Activated T-cell treated with anti-CD3 and anti-CD28 coated beads, Interleukin-2, amount 50 U/mL, for 4 hours (primary cell): ENCODE data around the gene KRT73. TPM values are rescaled to one million over a fixed set of nuclear protein-coding genes. Genes with fewer than 3 reads are reported as not detected.
A peak's percentile ranks its signal among the peaks of the same experiment; 100 is the strongest.

ENCODE experiments used
- ATAC-seq, 2 donors: fragments of 200-7000 bp; cut with Tn5 transposase; one replicate each; pipeline ENCODE4 v1.10.0; 2021
- DNase-seq: peaks from one replicate; pipeline ENCODE4 v3.0.0-alpha.2; 2020
- H3K27me3 Mint-ChIP-seq: one replicate; pipeline ENCODE4 v1.8.0; 2021; ENCODE audit warnings: low read depth, mixed read lengths
- H3K36me3 Mint-ChIP-seq: one replicate; pipeline ENCODE4 v1.8.0; 2022; ENCODE audit warnings: mixed read lengths; ENCODE audit not compliant: insufficient read depth
- H3K4me1 Mint-ChIP-seq: one replicate; pipeline ENCODE4 v1.8.0; 2021; ENCODE audit warnings: low read depth, mixed read lengths
- H3K4me3 Mint-ChIP-seq: one replicate; pipeline ENCODE4 v1.8.0; 2021; ENCODE audit warnings: mild to moderate bottlenecking, moderate library complexity, mixed read lengths
- H3K9me3 Mint-ChIP-seq: one replicate; pipeline ENCODE4 v1.8.0; 2021; ENCODE audit warnings: mixed read lengths
- total RNA-seq, 3 donors: library from RNA; stranded (reverse); gene quantifications; one replicate each; pipeline ENCODE4 v1.2.1, GENCODE V29; 2021

KRT73 gene
- total RNA-seq, 3 donors from 2014 or later, result 0.16 to 0.23 (median 0.22) TPM

DNA sequence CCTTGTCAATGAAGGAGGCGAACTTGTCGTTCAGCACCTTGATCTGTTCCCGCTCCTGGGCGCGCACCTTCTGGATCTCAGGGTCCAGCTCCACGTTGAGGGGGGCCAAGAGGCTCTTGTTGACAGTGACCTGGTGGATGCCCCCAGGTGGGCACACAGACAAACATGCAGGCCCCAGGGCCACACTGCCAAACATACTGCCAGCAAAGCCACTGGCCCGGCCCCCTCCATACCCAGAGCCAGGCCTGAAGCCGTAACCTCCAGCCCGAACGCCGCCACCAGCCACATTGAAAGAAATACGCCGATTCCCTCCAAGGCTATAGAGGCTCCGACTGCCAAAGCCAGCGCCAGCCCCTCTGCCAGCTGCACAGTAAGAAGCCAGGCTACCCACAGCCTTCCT is 45.1 kb downstream of the KRT73 start:
- no peak for DNase-seq
- ATAC-seq, result no peak
- Mint-ChIP-seq H3K9me3 (no peaks in the 10 kb centered on the region), H3K4me1 (no peaks in the 10 kb centered on the region), H3K27me3 (peaks cover 2% of the 10 kb centered on the region), H3K4me3 (no peak overlapping the region), H3K36me3 (no peaks in the 10 kb centered on the region)

DNA sequence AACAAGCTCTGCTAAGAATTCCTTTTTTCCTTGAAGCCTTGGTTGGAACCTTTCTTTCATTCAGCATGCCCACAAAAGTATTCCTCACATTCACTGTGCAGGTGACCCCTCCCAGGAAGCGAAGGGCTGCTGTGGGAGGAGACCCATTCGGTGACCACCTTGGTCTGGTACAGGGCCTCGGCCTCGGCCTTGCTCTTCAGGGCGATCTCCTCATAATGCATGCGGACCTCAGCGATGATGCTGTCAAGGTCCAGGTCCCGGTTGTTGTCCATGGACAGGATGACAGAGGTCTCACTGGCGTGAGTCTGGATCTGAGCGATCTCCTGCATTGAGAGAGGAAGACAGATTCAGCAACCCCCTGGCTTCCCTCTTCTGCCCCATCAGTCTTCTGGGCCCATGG is 47.8 kb downstream of the KRT73 start:
- peaks cover 5% of the 10 kb centered on the region for H3K4me1 Mint-ChIP-seq
- no peaks in the 10 kb centered on the region for H3K36me3 Mint-ChIP-seq
- H3K27me3 Mint-ChIP-seq, result peaks cover 4% of the 10 kb centered on the region
- no peak overlapping the region for H3K4me3 Mint-ChIP-seq
- no peak for ATAC-seq
- H3K9me3 Mint-ChIP-seq, result no peaks in the 10 kb centered on the region
- DNase-seq, result no peak

DNA sequence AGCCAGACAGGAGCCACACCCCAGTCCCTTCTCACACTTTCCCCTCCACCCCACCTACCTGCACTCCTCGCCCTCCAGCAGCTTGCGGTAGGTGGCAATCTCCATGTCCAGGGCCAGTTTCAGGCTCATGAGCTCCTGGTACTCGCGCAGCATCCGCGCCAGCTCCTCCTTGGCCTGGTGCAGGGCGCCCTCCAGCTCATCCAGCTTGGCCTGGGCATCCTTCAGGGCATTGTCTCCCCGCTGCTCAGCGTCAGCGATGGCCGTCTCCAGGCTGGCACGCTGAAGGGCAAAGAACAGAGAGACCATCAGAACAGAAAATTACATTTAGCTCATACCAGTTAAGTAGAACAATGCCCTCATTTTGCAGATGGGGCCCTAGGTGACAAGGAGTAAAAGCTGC is 50.2 kb downstream of the KRT73 start:
- ATAC-seq (no peak), DNase-seq (no peak)
- Mint-ChIP-seq H3K27me3 (peaks cover 10% of the 10 kb centered on the region), H3K4me1 (peaks cover 5% of the 10 kb centered on the region), H3K9me3 (no peaks in the 10 kb centered on the region), H3K36me3 (no peaks in the 10 kb centered on the region), H3K4me3 (no peak overlapping the region)

DNA sequence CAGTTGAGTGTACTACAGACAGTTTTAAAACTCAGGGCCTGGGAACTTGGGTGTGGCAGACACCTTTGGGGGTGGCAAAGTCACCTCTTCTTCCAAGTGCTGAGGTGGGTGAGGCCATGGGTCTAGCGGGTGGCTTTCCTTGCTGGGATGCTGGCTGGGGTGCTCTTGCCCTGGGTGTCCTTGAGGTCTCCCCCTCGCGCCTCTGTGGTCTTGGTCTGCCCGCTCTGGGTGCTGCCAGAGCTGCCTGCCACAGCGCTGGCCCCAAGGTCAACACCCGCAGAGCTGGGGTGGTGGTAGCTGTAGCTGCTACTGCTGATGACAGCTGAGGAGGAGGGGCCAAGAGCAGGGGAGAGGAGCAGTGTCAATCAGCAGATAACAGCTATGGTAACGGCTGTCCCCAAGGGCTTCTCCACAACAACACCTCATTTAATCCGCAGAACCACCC is 51.5 kb downstream of the KRT73 start:
- Mint-ChIP-seq H3K9me3 (no peaks in the 10 kb centered on the region), H3K27me3 (peaks cover 10% of the 10 kb centered on the region), H3K36me3 (no peaks in the 10 kb centered on the region), H3K4me3 (no peak overlapping the region), H3K4me1 (peaks cover 5% of the 10 kb centered on the region)
- ATAC-seq (peak in 1 of 2 donors; percentile 21), DNase-seq (no peak)

DNA sequence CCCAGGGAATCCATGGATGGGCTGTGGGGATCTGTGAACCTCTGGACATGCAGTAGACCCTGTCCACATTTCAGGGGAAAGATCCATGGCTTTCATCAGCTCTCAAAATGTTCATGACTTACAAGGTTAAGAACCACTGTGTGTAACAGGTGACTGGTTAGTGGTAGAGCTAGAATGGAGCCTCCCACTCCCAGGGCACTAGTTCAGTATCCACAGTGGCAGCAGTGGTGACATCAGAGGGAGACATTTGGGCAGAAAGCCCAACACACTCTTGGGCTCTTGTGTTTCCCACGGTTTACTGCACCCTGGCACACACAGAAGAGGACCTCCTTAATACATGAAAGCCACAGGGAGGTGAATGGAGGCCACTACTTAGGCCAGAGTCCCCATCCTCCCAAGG is 53.8 kb downstream of the KRT73 start:
- Mint-ChIP-seq H3K27me3 (peaks cover 12% of the 10 kb centered on the region), H3K9me3 (no peaks in the 10 kb centered on the region), H3K4me3 (no peak overlapping the region), H3K4me1 (peaks cover 6% of the 10 kb centered on the region), H3K36me3 (no peaks in the 10 kb centered on the region)
- DNase-seq (no peak), ATAC-seq (no peak)

DNA sequence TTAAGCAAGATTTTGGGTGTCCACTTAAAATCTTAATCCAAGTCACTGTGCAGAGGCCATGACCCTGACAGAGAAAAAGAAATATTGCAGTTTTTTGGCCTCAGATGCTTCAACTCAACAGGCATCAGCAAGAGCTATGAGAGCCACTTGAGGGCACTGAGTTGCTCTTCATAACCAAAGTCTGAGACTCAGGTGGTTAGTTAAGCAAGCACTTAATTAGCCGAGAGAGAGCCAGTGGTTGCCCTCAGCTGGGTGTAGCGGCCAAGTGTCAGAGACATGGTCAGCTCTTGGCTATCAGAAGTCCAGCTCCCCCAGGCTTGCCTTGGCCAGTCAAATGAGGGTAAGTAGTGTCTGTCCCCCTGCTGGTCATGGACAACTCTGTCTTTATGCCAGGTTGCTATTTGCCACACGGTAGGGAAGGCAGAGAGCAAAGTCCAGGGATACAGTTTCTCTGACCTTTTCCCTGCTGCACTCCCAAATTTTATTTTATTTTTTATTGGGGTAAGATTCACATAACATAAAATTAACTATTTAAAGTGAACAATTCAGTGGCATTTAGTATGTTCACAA is 56.4 kb downstream of the KRT73 start:
- ATAC-seq (no peak), DNase-seq (no peak)
- H3K4me1 Mint-ChIP-seq, result peaks cover 18% of the 10 kb centered on the region
- H3K36me3 Mint-ChIP-seq, result no peaks in the 10 kb centered on the region
- H3K4me3 Mint-ChIP-seq, result no peak overlapping the region
- no peaks in the 10 kb centered on the region for H3K9me3 Mint-ChIP-seq
- H3K27me3 Mint-ChIP-seq, result peaks cover 18% of the 10 kb centered on the region

DNA sequence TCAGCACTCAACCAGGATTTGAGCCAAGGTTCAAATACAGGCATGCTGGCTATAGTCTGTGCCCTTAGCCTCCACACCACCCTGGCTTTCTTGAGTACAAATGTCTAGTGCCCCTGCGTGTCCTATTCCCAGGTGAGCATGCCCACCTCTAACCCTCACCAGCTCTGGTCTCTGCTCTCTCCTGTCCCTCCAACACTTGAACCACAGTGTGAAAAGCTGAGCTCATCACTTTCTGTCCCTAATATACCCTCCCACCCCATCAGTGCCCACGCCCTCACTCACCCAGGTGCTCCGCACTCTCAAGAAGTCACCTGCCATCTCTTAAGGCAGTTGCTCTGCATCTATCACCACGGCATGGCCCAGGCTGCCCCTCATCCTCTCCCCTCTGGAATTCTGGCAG is 58.4 kb downstream of the KRT73 start:
- Mint-ChIP-seq H3K27me3 (peaks cover 14% of the 10 kb centered on the region), H3K36me3 (no peaks in the 10 kb centered on the region), H3K4me1 (peaks cover 28% of the 10 kb centered on the region), H3K4me3 (no peak overlapping the region), H3K9me3 (no peaks in the 10 kb centered on the region)
- DNase-seq (no peak), ATAC-seq (no peak)

DNA sequence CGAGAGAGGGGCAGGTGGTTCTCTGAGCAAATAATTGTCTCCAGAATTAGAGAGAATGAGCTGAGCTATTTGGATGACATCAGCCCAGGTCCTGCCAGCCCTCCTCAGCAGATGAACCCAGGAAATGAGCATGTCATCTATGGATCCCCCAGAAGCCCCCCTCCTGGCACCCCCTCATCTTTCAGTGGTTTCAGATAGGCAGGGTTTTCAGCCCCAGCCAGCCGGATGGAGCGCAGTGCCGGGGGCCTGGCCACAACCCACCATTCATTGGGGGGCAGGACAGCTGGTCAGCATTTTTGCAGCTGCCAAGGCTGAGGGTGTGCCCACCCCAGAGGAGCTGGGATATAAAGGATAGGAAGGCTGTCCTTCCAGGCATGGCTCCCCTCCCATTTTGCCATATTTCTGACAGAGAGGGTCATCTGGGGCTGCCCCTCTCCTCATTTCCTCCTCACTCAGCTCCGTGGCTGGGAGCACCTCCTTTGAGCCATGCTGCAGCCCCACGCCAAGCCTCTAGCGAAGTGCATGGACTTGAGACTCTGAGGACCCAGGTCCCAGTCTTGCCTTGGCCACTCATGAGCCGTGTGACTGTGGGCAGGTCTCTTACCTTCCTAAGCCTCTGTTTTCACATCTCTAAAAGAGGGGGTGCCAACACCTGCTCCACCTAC is 59.4 kb downstream of the KRT73 start:
- peaks cover 29% of the 10 kb centered on the region for H3K4me1 Mint-ChIP-seq
- no peaks in the 10 kb centered on the region for H3K36me3 Mint-ChIP-seq
- DNase-seq (no peak), ATAC-seq (no peak)
- H3K27me3 Mint-ChIP-seq, result peaks cover 14% of the 10 kb centered on the region
- no peak overlapping the region for H3K4me3 Mint-ChIP-seq
- no peaks in the 10 kb centered on the region for H3K9me3 Mint-ChIP-seq

Other genes with a start within 250 kb of the KRT73 start
- gene KRT84, start 232.9 kb downstream of the KRT73 start, total RNA-seq, result not detected
- not detected for gene KRT82, start 212.2 kb downstream of the KRT73 start, total RNA-seq
- gene KRT75, start 184.2 kb downstream of the KRT73 start, total RNA-seq, result not detected
- not detected for gene KRT6B, start 166.4 kb downstream of the KRT73 start, total RNA-seq
- gene KRT6C, start 144.8 kb downstream of the KRT73 start, total RNA-seq, result not detected
- not detected for gene KRT6A, start 125.3 kb downstream of the KRT73 start, total RNA-seq
- not detected for gene KRT5, start 98.2 kb downstream of the KRT73 start, total RNA-seq
- gene KRT71, start 65.4 kb downstream of the KRT73 start, total RNA-seq, result not detected
- gene KRT74, start 44.7 kb downstream of the KRT73 start, total RNA-seq, result not detected
- gene KRT72, start 17.1 kb downstream of the KRT73 start, total RNA-seq, result under 1 TPM; 0.11 to 0.38 (median 0.20) TPM
- gene KRT2, start 33.7 kb upstream of the KRT73 start, total RNA-seq, result not detected
- gene KRT1, start 61.8 kb upstream of the KRT73 start, total RNA-seq, result under 1 TPM in 1 of 3 donors, not detected in 2; 0.37 TPM
- not detected for gene KRT77, start 85.0 kb upstream of the KRT73 start, total RNA-seq
- not detected for gene KRT76, start 158.8 kb upstream of the KRT73 start, total RNA-seq
- gene KRT3, start 177.6 kb upstream of the KRT73 start, total RNA-seq, result not detected
- not detected for gene KRT4, start 195.6 kb upstream of the KRT73 start, total RNA-seq
- under 1 TPM in 2 of 3 donors, not detected in 1; 0.10 to 0.16 TPM for gene KRT79, start 215.8 kb upstream of the KRT73 start, total RNA-seq
- gene KRT78, start 230.4 kb upstream of the KRT73 start, total RNA-seq, result not detected